Urothelium cell line (cell line): ENCODE data around the gene WWOX.

Experiments
- DNase-seq: peaks from one replicate; pipeline ENCODE4 v3.0.0; 2011; ENCODE audit warnings: low spot score, mixed read lengths
- FAIRE-seq: peaks from 2 replicates; lab custom pipeline; 2011; peaks lifted over from hg19 to GRCh38; lab: Jason Lieb, UNC

The WWOX gene

DNA sequence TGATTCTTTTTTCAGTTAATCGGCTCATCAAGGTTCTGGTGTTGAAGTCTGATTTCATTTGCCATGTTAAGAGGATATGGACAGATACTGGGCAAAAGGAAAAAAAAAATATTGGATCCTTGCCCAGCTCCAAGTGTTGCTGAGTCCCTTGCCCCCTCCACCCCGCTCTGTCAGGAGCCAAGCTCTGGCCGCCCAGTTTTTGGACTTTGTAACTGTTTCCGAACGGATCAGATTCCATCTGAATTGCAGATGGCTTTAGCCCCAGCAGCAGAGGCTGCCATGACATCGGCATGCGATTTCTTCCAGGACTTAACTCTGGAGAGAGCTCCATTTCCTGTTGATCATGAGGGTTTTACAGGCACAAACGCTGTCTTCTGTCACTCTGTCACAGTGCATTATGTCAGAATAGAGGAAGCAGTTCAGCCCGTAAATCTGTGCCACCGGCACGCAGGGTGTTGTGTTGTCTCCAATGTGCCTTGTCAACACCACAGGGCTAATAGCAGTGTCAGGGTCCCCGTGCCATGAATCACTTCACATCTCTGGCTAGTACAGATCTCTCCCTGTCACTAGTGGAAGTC is 885.5 kb downstream of the WWOX start:
- DNase-seq (no peak), FAIRE-seq (no peak)

DNA sequence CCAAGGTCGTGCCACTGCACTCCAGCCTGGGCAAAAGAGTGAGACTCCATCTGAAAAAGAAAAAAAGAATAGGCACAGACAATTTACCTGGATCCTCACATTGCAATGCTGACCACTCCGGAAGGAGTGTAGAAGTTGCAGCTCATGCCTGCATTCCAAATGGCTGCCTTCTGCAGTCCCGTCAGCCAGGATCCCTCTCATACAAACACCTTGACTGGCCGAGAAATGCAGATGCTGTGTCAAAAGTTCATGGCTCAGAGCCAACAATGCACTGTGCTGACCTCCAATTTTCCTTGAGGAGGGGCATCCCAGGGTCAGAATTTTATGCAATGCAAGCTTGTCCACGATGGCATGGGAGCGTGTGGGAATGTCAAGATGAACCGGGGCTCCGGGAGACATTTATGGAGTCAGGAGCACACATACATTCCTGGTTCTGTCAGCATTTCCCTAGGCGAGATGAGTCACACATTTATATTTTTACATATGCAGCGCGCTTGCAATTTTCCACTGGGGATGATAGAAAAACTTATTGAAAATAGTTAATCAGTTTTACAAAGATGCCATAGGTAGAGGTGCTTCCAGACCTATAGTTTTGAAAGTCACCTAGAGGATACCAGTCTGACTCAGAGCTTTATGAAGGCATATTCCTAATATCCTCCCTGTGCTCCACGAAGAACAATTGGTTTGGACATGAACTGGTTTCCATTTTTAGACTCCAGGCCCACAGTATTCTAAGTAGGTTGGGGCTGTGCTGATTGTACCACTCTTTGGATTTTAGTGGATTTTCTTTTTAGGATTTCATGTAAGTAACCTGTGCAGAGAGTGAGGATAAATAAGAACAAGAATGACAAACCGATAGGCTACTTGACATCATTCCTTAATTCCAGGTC is 886.5 kb downstream of the WWOX start:
- FAIRE-seq (no peak), DNase-seq (no peak)

DNA sequence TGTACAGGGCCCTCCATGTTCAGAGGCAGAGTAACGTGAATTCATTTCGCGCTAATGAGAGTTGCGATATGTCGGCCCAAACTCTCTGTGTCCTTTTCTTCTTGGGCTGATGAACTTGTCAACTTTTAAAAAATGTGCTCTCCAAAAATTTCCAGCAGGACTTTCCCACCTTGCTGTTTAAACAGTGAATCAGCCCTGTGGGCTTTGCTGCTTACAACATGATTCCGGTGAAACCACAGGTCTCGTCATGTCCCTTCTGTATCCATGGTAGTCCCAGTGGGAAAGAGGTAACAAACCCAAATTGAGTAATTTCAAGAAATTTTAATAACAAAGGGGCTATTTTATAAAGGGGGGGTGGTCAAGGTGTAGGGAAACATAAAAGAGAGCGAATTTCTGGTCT is 888.2 kb downstream of the WWOX start:
- FAIRE-seq (no peak), DNase-seq (peak; percentile 74)

DNA sequence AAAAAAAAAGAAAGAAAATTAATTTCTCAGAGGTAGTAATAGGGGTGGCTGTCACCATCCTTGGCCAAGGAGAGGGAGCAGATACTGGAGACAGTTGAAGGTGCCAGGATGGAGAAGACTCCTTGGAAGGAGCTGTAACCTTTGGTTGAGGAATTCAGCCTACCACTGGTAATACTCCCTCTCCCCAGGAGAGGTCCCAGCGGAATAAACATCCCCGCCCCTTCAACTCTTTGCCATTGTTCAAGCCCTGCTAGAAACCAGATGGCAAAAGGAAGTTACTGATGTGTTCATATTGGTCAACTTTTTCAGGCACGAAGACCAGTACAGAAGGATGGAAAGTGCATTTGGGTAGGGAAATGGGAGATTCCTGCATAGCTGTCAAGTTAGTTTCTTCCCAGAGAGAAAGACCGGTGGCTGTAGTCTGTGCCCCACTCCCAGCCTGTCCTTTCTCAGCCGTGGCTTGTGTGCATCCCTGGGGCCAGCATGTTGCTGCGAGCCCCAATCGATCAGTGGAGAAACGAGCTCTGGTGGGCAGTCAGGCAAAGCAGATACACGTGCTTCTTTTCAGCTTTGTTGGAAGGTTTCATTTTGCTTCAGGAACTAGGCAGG is 889.0 kb downstream of the WWOX start:
- FAIRE-seq = no peak

DNA sequence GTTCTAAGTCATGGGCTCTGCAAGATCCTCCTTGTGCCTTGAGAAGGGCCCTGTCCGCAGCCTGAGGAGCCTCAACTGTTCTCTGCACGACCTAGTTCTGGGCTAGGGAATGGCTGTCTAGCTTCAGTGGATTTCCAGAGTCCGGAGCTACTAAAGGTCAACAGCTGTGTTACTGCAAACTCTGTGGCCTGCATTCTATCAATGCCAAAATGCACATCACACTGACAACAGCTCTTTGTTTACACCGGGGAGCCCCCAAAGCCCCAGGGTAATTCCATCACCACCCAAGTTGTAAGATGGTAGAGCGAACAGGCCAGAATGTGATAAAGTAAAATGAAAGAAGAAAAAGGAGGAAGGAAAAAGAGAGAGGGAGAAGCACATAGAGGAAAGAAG is 890.9 kb downstream of the WWOX start:
- DNase-seq = no peak
- FAIRE-seq = no peak

More for the DNA sequence above, 889.0 kb downstream of the WWOX start:
- peak; percentile 25 for DNase-seq

DNA sequence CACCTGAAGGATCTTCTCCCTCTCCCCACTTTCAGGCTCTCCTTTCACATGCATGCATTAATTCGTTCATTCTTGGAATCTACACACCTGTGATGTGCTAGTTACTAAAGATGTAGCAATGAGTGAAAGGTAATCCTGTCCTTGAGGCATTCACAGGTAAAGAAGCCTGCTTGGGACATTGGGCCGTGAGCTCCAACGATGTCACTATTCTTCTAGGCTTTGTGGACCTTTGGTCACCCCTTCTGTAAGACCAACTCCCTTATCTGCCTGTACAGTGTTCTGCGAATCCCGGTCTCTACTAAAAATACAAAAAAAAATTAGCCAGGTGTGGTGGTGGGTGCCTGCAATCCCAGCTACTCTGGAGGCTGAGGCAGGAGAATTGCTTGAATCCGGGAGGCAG is 892.5 kb downstream of the WWOX start:
- DNase-seq = no peak
- FAIRE-seq = no peak

DNA sequence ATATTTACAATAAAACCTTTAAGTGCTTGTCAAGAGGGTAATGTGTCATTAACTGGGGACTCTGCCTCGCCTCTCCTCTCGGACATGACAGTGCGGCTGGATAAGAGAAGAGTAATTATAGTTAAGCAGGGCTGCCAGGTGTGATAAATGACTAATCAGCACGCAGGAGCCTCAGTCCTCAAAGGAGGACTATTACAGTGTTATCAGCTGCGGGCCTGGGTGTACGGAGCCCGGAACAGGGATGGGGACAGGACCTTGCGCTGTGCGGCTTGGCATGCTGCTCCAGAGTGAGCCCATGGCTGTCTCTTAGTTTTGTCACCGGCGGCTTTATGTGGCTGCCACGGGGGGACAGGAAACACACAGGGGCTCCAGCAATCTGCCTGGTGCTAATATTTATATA is 893.9 kb downstream of the WWOX start:
- no peak for FAIRE-seq

DNA sequence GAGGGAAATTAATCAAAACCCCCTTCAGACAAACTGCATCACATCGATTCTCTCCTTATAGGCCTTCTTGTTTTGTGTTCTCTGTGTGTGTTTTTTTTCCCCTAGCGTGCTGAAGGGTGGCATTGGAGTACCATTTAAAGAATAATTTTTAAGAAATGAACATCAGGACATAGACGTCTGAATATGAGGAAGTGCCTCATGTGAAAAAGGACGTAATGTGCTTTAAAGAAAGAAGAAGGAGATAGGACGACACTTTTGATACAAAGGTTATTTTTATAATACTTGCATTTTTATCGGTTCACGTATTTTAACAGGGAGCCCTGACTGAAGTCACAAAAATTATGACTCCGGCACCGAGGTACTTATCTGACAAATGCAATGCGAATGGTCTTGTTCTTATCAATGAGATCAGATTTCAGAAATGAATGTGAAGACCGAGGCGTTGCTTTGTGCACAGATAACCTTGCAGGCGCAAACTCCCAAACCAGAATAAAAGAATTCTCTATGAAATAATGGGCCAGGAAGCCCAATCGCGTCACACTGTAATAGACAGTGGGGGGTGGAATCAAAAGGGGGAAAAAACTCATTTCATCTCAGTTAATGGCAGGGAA is 894.8 kb downstream of the WWOX start:
- no peak for FAIRE-seq
- DNase-seq = no peak

More for the DNA sequence above, 893.9 kb downstream of the WWOX start:
- no peak for DNase-seq

DNA sequence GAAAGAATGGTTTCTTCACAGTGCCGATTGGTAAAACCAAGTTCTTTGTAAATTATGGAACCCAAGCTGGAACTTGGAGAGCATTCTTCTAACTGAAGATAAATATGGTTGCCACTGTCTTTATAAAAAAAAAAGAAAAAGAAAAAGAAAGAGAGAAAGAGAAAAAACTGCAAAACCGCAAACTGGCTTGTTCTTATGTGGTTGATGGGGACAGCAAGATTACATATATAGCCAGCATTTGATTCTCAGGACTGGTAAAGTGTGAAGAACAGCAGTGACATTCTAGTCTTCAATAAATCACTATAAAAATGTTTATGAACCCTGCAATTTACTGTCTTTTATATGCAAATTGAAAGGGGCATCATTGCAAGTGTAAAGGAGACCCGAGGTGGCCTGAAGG is 896.0 kb downstream of the WWOX start:
- DNase-seq (no peak), FAIRE-seq (no peak)

DNA sequence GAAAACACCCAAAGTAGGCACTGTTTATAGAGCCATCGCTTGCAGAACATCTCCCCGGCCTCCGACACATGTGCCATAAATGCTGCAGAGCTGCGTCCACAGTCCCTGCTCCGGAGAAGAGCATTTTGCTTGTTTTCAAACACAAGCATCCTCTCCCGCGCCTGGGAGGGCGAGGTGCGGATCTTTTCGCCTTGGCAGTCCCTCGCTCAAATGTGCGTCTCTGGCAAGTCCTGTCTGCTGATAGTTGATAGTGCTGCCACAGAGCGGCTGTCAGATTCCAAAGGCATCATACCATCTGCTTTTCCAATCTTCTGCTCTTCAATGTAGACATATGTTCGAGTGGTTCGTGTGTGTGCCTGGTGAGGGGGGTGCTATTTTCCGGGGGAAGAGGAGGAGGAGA is 897.3 kb downstream of the WWOX start:
- FAIRE-seq (no peak), DNase-seq (no peak)

DNA sequence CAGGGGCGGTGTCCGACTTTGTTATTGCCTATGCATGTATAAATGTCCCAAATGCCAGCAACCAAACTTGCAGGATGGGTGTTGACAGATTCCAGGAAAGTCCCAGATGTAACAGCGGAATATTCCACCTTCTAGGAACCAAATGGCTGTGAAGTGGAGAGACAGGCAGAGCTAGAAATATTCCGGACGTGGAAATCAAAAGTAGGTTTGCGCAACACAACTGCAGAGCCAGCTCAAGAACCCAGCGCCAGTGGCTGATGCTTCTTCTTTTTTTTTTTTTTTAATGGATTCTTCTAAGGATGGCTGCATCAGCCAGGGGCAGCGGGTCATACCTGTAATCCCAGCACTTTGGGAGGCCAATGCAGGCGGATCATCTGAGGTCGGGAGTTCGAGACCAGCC is 899.4 kb downstream of the WWOX start:
- no peak for DNase-seq

DNA sequence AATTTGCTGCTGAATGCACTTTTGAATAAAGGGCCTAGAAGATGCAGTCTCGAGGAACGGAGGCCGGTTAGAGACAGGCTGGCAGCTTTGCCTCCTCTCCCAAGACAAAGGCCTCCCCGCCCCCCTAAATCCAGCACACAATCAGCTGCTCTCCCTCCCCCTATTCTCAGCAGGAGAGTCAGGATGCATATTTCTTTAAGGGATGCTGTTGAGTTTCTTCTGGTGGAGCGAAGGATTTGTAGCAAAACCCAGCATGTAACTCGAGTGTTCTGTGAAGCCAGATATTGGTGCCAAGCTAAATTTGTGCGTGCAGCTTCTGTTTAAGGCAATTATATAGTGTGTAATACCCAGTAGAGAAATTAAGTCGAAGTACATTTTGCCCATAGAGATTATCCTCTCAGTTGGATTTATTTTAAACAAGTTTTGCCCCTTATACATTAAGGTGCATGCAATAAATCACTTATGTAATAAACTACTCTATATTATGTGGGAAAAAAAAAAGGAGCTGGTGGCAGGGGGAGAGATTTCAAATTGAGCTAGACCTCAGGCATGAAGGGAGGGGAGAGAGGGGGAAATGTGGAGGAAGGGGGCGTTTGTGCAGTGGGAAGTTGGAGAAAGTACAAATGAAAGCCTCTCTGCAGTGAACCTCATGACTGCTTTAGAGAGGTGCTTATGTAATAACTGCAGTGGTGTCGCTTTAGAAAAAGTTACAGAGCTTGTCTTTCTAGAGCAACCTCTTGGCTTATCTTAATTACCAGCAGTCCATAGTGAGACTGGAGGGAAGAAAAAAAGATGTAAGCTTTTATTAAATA is 901.9 kb downstream of the WWOX start:
- FAIRE-seq = no peak
- no peak for DNase-seq

More for the DNA sequence above, 899.4 kb downstream of the WWOX start:
- FAIRE-seq = no peak

DNA sequence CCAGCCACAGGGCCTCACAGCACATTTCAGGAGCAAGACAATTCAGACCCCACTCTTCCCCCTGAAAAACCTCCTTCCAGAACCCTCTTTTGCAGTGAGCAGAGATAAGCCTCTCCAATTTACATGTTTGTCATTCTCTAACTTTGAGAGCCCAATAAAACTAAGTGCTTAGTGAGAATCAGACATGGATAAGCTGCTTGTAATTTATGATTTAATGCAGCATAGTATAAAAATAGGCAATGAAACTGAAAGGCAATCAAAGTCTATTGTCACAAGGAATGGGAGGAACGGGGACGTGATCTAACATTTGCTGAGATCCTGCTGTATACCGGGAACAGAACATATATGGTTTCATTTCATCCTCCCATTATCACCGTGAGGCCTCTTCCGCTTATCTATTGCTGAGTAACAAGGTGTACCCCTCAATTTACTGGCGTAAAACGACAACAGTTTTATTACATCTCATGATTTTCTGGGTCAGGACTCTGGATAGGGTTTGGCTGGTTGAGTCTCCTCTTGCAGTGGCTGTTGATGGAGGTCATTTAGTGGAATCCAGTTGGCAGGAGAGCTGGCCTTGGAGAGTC is 903.7 kb downstream of the WWOX start:
- FAIRE-seq = no peak
- DNase-seq = no peak

DNA sequence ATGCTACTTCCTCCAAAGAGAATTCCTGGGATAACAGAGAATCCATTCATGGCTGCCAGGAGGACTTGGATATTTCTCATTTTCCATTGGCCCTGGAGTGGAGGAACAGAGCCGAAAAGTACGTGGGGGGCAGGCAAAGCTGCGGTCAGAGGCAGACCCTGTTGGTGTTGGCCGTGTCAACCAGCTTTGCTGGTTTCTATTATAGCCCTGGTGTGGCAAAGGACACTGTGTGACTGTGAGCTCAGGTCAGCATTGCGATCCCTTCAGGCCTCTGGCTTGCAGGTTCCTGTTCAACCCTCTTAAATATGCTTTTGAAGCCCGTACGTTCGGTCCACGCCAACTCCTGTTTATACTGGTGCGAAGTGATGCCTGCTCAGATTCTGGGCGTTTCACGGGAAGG is 904.9 kb downstream of the WWOX start:
- DNase-seq (no peak), FAIRE-seq (no peak)

DNA sequence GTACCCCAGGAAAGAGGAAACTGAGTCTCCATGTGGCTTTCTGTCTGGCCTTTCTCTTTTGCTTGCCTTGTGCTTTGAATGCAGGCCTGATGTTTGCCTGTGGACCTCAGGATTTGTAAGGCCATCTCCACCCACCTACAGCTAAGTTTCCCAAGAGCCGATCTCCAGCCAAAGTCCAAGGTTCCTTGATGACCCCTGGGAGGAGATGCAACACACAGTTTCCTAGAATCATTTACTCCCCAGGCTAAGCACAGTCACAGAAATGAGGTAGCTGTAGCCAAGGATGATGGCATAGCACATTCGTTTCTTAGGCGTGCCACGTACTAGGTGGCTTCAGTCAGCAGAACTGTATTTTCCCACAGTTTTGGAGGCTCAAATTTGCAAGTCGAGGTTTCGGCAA is 905.6 kb downstream of the WWOX start:
- DNase-seq = no peak
- no peak for FAIRE-seq

DNA sequence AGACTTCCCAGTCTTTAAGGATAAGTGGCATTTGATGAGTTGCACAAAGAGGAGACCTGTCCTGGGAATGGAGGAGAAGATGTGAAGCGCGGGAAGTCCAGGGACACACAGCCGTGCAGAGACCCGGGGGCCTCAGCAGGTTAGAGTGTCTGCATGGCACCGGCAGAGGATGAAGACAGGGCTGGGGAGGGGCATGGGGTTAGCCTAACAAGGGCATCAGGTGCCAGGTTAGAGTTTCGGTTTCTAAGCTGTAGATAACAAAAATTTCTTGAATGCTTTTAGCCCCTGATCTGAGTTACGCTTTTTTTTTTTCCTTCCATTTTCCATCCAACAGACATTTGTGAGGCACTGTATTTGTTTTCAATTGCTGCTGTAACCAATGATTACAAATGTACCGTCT is 906.8 kb downstream of the WWOX start:
- no peak for DNase-seq
- FAIRE-seq = no peak

DNA sequence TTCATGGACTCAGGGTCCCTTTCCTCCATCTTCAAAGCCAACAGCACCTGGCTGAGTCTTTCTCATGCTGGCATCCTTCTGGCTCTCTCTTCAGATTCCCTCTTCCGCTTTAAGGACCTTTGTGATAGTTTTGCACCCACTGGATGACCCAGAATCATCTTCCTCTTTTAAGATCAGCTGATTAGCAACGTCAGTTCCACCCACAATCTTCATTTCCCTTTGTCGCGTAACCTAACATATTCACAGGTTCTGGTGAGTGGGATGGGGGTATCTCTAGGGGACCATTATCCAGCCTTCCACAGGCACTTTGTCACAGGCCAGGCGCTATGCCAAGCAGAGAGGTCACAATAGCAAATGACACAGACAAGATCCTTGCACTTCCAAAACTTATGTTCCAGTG is 907.3 kb downstream of the WWOX start:
- FAIRE-seq = no peak

DNA sequence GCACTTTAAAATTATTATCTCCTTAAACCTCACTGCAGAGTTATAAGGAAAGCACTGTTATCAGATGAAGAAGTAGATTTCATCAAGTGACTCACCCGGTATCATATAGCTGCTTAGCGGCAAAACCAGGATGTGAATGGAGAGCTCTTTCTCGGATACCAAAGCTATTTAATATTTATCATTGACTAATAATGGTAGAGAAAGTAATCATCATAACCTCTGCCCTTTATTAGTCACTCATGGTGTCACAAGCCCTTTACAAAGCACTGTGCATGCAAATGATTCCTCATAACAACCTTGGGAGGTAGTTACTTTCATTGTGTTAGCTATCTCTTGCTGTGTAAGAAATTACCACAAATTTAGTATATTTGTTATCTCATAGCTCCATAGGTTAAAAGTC is 908.2 kb downstream of the WWOX start:
- DNase-seq (no peak), FAIRE-seq (no peak)

More for the DNA sequence above, 907.3 kb downstream of the WWOX start:
- no peak for DNase-seq

DNA sequence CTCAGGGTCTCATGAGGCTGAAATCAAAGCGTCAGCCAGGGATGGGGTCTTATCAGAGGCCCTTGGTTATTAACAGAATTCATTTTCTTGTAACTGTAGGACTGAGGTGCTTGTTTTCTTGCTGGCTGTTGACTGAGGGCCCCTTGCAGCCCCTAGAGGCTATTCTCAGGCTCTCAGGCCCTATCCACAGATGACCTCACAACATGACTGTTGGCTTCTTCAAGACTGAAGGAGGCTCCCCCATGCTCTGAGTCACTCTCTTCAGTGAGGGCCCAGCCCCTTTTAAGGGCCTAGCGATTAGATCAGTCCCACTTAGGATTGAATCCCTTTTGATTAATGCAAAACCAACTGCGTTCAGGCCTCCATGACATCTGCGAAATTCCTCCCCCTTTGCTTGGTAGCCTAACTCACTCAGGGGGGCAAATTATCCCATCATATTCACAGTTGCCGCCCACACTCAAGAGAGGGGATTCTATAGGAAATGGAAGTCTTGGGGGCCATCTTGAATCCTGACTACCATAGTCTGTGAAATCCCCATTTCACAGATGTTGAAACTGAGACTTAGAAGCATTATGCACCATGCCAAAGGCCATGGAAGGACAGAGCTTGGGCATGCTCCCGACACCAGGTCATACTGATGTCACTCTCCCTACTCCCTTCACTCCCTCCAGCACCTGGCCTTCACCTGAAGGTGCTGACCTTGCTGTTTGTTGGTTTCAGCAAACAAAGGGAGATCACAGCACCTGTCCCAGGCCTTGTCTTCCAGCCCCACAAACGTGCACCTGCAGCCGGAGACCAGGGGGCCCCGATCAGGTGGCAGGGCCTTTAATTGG is 908.8 kb downstream of the WWOX start:
- DNase-seq = peak; percentile 21
- FAIRE-seq = peak; percentile 9

DNA sequence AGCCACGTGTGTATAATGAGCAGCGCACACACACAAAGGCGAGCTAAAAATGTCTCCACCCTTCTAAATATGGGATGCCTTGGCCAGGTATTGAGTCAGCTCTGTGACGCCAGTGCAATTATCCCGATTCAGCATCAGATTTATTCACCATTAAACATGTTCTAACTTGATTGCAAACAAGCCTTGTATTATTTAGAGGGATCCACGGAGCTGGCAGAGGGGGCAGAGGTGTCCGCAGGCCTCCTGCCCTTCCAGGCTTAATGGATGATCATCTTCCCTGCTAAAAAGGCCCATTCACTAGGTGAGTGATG is 909.4 kb downstream of the WWOX start:
- FAIRE-seq (no peak), DNase-seq (no peak)
